Astrocyte (in vitro differentiated cells and primary cell): Measurements from ENCODE around the gene CGN. TPM values are rescaled to one million over a fixed set of nuclear protein-coding genes. Genes with fewer than 3 reads are reported as not detected.

Experiments
- DNase-seq: peaks from one replicate; pipeline ENCODE4 v3.0.0-alpha.2; 2010; ENCODE audit warnings: low read depth
- FAIRE-seq: peaks from 2 replicates; lab custom pipeline; 2011; peaks lifted over from hg19 to GRCh38; lab: Jason Lieb, UNC
- H2AFZ ChIP-seq: 2 replicates; pipeline ENCODE4 v1.6.0; 2012; ENCODE audit warnings: low read depth, low read length, inconsistent platforms
- H3K27ac ChIP-seq: 2 replicates; pipeline ENCODE4 v1.5.1; 2011; ENCODE audit warnings: low read depth, low read length, inconsistent platforms
- H3K27me3 ChIP-seq: 2 replicates; pipeline ENCODE4 v1.6.0; 2011; ENCODE audit warnings: low read length, inconsistent platforms; ENCODE audit not compliant: insufficient read depth
- H3K36me3 ChIP-seq: 2 replicates; pipeline ENCODE4 v1.5.1; 2011; ENCODE audit warnings: low read length, inconsistent platforms; ENCODE audit not compliant: insufficient read depth
- H3K4me1 ChIP-seq: 2 replicates; pipeline ENCODE4 v1.5.1; 2011; ENCODE audit warnings: low read length, inconsistent platforms; ENCODE audit not compliant: insufficient read depth
- H3K4me2 ChIP-seq: 2 replicates; pipeline ENCODE4 v1.6.0; 2012; ENCODE audit warnings: low read length, inconsistent platforms
- H3K4me3 ChIP-seq: 2 replicates; pipeline ENCODE4 v1.5.1; 2011; ENCODE audit warnings: low read depth, mild to moderate bottlenecking, low read length, inconsistent platforms; ENCODE audit not compliant: insufficient read depth
- H3K79me2 ChIP-seq: 2 replicates; pipeline ENCODE4 v1.6.0; 2012; ENCODE audit warnings: mild to moderate bottlenecking, low read length, inconsistent platforms; ENCODE audit not compliant: insufficient read depth
- H3K9ac ChIP-seq: 2 replicates; pipeline ENCODE4 v1.6.0; 2012; ENCODE audit warnings: mild to moderate bottlenecking, low read length, inconsistent platforms
- H3K9me3 ChIP-seq: 2 replicates; pipeline ENCODE4 v1.5.1; 2012; ENCODE audit warnings: low read depth, mild to moderate bottlenecking, low read length, inconsistent platforms; ENCODE audit not compliant: insufficient read depth
- H4K20me1 ChIP-seq: 2 replicates; pipeline ENCODE4 v1.6.0; 2012; ENCODE audit warnings: low read length, inconsistent platforms; ENCODE audit not compliant: insufficient read depth
- H3K27ac Mint-ChIP-seq: one replicate; pipeline ENCODE4 v1.8.0; 2021; ENCODE audit warnings: mild to moderate bottlenecking, mixed read lengths; ENCODE audit not compliant: unreplicated experiment
- H3K27me3 Mint-ChIP-seq: one replicate; pipeline ENCODE4 v1.8.0; 2021; ENCODE audit warnings: low read depth, mixed read lengths; ENCODE audit not compliant: unreplicated experiment
- H3K36me3 Mint-ChIP-seq: one replicate; pipeline ENCODE4 v1.8.0; 2021; ENCODE audit warnings: low read depth, mixed read lengths; ENCODE audit not compliant: unreplicated experiment
- H3K4me1 Mint-ChIP-seq: one replicate; pipeline ENCODE4 v1.8.0; 2021; ENCODE audit warnings: low read depth, mixed read lengths; ENCODE audit not compliant: unreplicated experiment
- H3K4me3 Mint-ChIP-seq: one replicate; pipeline ENCODE4 v1.8.0; 2021; ENCODE audit warnings: mild to moderate bottlenecking, moderate library complexity, mixed read lengths; ENCODE audit not compliant: unreplicated experiment
- H3K9me3 Mint-ChIP-seq: one replicate; pipeline ENCODE4 v1.8.0; 2021; ENCODE audit warnings: mild to moderate bottlenecking, mixed read lengths; ENCODE audit not compliant: unreplicated experiment
- CTCF ChIP-seq: IDR thresholded peaks from 2 replicates; pipeline ENCODE4 v1.5.1; 2011; ENCODE audit warnings: low read depth, mild to moderate bottlenecking, inconsistent platforms, low read length, moderate library complexity; ENCODE audit not compliant: insufficient read depth
- EZH2 ChIP-seq: IDR thresholded peaks from 2 replicates; pipeline ENCODE4 v1.6.1; 2012; ENCODE audit warnings: mild to moderate bottlenecking, low read length, inconsistent platforms; ENCODE audit not compliant: insufficient read depth
- total RNA-seq: library from RNA; stranded (reverse); gene quantifications from 2 replicates; pipeline ENCODE4 v1.2.1, GENCODE V29; 2021

The CGN gene
- total RNA-seq, 1 donor from 2014 or later = 8.9 TPM

GRCh38 chr1:151529211-151529702 is 18.1 kb downstream of the CGN start:
- Mint-ChIP-seq H3K27me3 (no peaks in the 10 kb centered on the region), H3K4me1 (no peaks in the 10 kb centered on the region), H3K9me3 (peaks cover 2% of the 10 kb centered on the region), H3K4me3 (no peak overlapping the region), H3K36me3 (peaks cover 14% of the 10 kb centered on the region), H3K27ac (no peak overlapping the region)
- Histone ChIP-seq H4K20me1 (no peaks in the 10 kb centered on the region), H3K36me3 (no peaks in the 10 kb centered on the region), H3K4me1 (no peaks in the 10 kb centered on the region), H3K79me2 (no peaks in the 10 kb centered on the region), H3K9me3 (no peaks in the 10 kb centered on the region), H3K4me3 (no peak overlapping the region), H3K27ac (no peak overlapping the region), H2AFZ (no peak overlapping the region), H3K27me3 (no peaks in the 10 kb centered on the region), H3K4me2 (no peak overlapping the region), H3K9ac (no peak overlapping the region)
- DNase-seq (no peak), FAIRE-seq (no peak)
- TF ChIP-seq EZH2 = no peak
- TF ChIP-seq CTCF = no peak

DNA sequence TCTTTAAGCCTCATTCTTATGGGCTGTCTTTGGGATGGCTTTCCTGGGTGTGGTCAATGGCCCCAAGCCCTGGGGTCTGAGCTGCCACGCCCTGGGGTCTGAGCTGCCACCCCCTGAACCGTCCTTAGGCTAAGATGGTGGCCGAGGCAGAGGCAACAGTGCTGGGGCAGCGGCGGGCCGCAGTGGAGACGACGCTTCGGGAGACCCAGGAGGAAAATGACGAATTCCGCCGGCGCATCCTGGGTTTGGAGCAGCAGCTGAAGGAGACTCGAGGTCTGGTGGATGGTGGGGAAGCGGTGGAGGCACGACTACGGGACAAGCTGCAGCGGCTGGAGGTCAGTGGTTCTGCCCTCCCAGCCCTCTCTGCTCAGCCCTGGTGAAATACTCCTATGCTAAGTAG is 18.6 kb downstream of the CGN start:
- H3K27me3 ChIP-seq = no peaks in the 10 kb centered on the region
- TF ChIP-seq EZH2 = no peak
- no peak for TF ChIP-seq CTCF
- H3K36me3 Mint-ChIP-seq = peaks cover 11% of the 10 kb centered on the region
- peaks cover under 1% of the 10 kb centered on the region for H3K4me1 Mint-ChIP-seq
- no peak overlapping the region for H3K4me3 ChIP-seq
- no peak overlapping the region for H3K27ac Mint-ChIP-seq
- H3K27me3 Mint-ChIP-seq = no peaks in the 10 kb centered on the region
- H3K79me2 ChIP-seq = no peaks in the 10 kb centered on the region
- H2AFZ ChIP-seq = no peak overlapping the region
- FAIRE-seq (no peak), DNase-seq (no peak)
- peaks cover under 1% of the 10 kb centered on the region for H3K4me1 ChIP-seq
- no peaks in the 10 kb centered on the region for H3K36me3 ChIP-seq
- no peaks in the 10 kb centered on the region for H3K9me3 Mint-ChIP-seq
- H3K4me2 ChIP-seq = no peak overlapping the region
- no peaks in the 10 kb centered on the region for H4K20me1 ChIP-seq
- no peaks in the 10 kb centered on the region for H3K9me3 ChIP-seq
- no peak overlapping the region for H3K27ac ChIP-seq
- no peak overlapping the region for H3K4me3 Mint-ChIP-seq
- no peak overlapping the region for H3K9ac ChIP-seq

DNA sequence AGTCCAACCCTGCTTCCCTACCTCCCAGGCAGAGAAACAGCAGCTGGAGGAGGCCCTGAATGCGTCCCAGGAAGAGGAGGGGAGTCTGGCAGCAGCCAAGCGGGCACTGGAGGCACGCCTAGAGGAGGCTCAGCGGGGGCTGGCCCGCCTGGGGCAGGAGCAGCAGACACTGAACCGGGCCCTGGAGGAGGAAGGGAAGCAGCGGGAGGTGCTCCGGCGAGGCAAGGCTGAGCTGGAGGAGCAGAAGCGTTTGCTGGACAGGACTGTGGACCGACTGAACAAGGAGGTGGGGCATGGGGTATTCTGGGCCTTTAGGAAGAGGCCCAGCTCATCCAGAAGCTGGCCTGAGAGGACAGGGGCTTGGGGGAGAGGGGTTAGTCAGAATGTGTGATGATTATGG is 19.3 kb downstream of the CGN start:
- no peaks in the 10 kb centered on the region for H4K20me1 ChIP-seq
- no peaks in the 10 kb centered on the region for H3K36me3 ChIP-seq
- H2AFZ ChIP-seq = no peak overlapping the region
- no peaks in the 10 kb centered on the region for H3K27me3 ChIP-seq
- Mint-ChIP-seq H3K27ac (no peak overlapping the region), H3K9me3 (no peaks in the 10 kb centered on the region), H3K36me3 (peaks cover 11% of the 10 kb centered on the region), H3K4me3 (no peak overlapping the region), H3K4me1 (peaks cover 5% of the 10 kb centered on the region), H3K27me3 (no peaks in the 10 kb centered on the region)
- FAIRE-seq (no peak), DNase-seq (no peak)
- H3K9me3 ChIP-seq = no peaks in the 10 kb centered on the region
- TF ChIP-seq EZH2 = no peak
- no peak for TF ChIP-seq CTCF
- H3K9ac ChIP-seq = no peak overlapping the region
- no peaks in the 10 kb centered on the region for H3K79me2 ChIP-seq
- peaks cover 7% of the 10 kb centered on the region for H3K4me1 ChIP-seq
- no peak overlapping the region for H3K27ac ChIP-seq
- no peak overlapping the region for H3K4me3 ChIP-seq
- no peak overlapping the region for H3K4me2 ChIP-seq
